Activated CD4-positive, alpha-beta T cell treated with anti-CD3 and anti-CD28 coated beads, Interleukin-2, amount 50 U/mL, for 24 hours (primary cell): ENCODE measurements around the gene OSBPL8.

Experiments
- DNase-seq, 2 donors: peaks; one replicate each; pipeline ENCODE4 v3.0.0-alpha.2; 2020; ENCODE audit warnings: low read depth in 1 of 2, low spot score in 1 of 2

The OSBPL8 gene

GRCh38 chr12:76313299-76313698 is 246.3 kb downstream of the OSBPL8 start:
- DNase-seq: no peak

- no peak for DNase-seq
Observed at GRCh38 chr12:76312315-76312714, 247.3 kb downstream of the OSBPL8 start.

GRCh38 chr12:76311796-76312195 is 247.8 kb downstream of the OSBPL8 start:
- no peak for DNase-seq

- no peak for DNase-seq
Observed at GRCh38 chr12:76310110-76310509, 249.5 kb downstream of the OSBPL8 start.

GRCh38 chr12:76308866-76309265 is 250.7 kb downstream of the OSBPL8 start:
- no peak for DNase-seq

GRCh38 chr12:76307083-76307482 is 252.5 kb downstream of the OSBPL8 start:
- DNase-seq: no peak

- no peak for DNase-seq
Observed at GRCh38 chr12:76303989-76304460, 255.5 kb downstream of the OSBPL8 start.

GRCh38 chr12:76303365-76303764 is 256.2 kb downstream of the OSBPL8 start:
- DNase-seq: no peak
